HepG2 (cell line): ENCODE data around the gene SZRD1. TPM values are rescaled to one million over a fixed set of nuclear protein-coding genes. Genes with fewer than 3 reads are reported as not detected.

Experiments
- ARHGAP35 ChIP-seq: sonication (generic); formaldehyde crosslinking; IDR thresholded peaks from 2 replicates; pipeline ENCODE4 v1.9.0; 2022; ENCODE audit warnings: mild to moderate bottlenecking, inconsistent platforms, moderate library complexity, missing genetic modification reagents, borderline replicate concordance
- BCLAF1 ChIP-seq: fragments of 450-650 bp; IDR thresholded peaks from 2 replicates; pipeline ENCODE4 v1.6.1; 2017; ENCODE audit warnings: mild to moderate bottlenecking
- CBX1 ChIP-seq: IDR thresholded peaks from one replicate; pipeline ENCODE4 v1.6.1; 2016; ENCODE audit warnings: antibody characterized with exemption, low read depth
- CHCHD3 ChIP-seq: sonication (generic); formaldehyde crosslinking; IDR thresholded peaks from 2 replicates; pipeline ENCODE4 v1.8.0; 2022; ENCODE audit warnings: mild to moderate bottlenecking, missing genetic modification reagents, moderate library complexity
- MBNL3 ChIP-seq: fragments of 250-450 bp; sonication (Bioruptor Pico); conservative IDR thresholded peaks from 2 replicates; pipeline ENCODE4 v1.8.0; 2022; ENCODE audit warnings: mild to moderate bottlenecking, inconsistent platforms
- NPAS2 ChIP-seq: sonication (generic); formaldehyde crosslinking; IDR thresholded peaks from 2 replicates; pipeline ENCODE4 v1.8.0; 2022; ENCODE audit warnings: mild to moderate bottlenecking, missing genetic modification reagents, borderline replicate concordance
- NR2C2 ChIP-seq: sonication (generic); formaldehyde crosslinking; IDR thresholded peaks from 2 replicates; pipeline ENCODE4 v1.4.0; 2020; ENCODE audit warnings: missing genetic modification reagents, mild to moderate bottlenecking, moderate library complexity, borderline replicate concordance
- PRMT3 ChIP-seq: sonication (generic); formaldehyde crosslinking; IDR thresholded peaks from 2 replicates; pipeline ENCODE4 v1.8.1; 2022; ENCODE audit warnings: low read depth, mild to moderate bottlenecking, moderate library complexity, missing genetic modification reagents, borderline replicate concordance
- SOX6 ChIP-seq, 2 experiments: fragments of 450-650 bp in 1 of 2; sonication (generic) in 1 of 2; formaldehyde crosslinking in 1 of 2; IDR thresholded peaks; 2 replicates each; pipeline versions ENCODE4 v1.4.0 to v1.6.1; 2017 to 2020; ENCODE audit warnings: antibody characterized with exemption in 1 of 2, mild to moderate bottlenecking in 1 of 2, missing genetic modification reagents in 1 of 2
- SP2 ChIP-seq: sonication (generic); formaldehyde crosslinking; IDR thresholded peaks from 2 replicates; pipeline ENCODE4 v1.5.1; 2020; ENCODE audit warnings: mild to moderate bottlenecking, missing genetic modification reagents
- SP5 ChIP-seq: IDR thresholded peaks from 2 replicates; pipeline ENCODE4 v1.6.1; 2016; ENCODE audit warnings: low read depth, borderline replicate concordance
- TCF7L2 ChIP-seq: IDR thresholded peaks from 2 replicates; pipeline ENCODE4 v1.6.1; 2011; ENCODE audit warnings: mild to moderate bottlenecking, low read depth, low read length, moderate library complexity
- THAP11 ChIP-seq: IDR thresholded peaks from 2 replicates; pipeline ENCODE4 v1.6.1; 2016; ENCODE audit warnings: missing biosample characterization, missing genetic modification reagents
- THAP7 ChIP-seq: sonication (generic); formaldehyde crosslinking; IDR thresholded peaks from 2 replicates; pipeline ENCODE4 v1.8.1; 2023; ENCODE audit warnings: mild to moderate bottlenecking, missing genetic modification reagents
- ZBTB3 ChIP-seq: sonication (generic); formaldehyde crosslinking; IDR thresholded peaks from 2 replicates; pipeline ENCODE4 v1.4.0; 2020; ENCODE audit warnings: low read depth, mild to moderate bottlenecking, moderate library complexity, missing genetic modification reagents, borderline replicate concordance
- ZNF292 ChIP-seq: sonication (generic); formaldehyde crosslinking; IDR thresholded peaks from 2 replicates; pipeline ENCODE4 v1.8.1; 2022; ENCODE audit warnings: mild to moderate bottlenecking, low read depth, missing genetic modification reagents, borderline replicate concordance
- ZNF619 ChIP-seq: sonication (generic); formaldehyde crosslinking; IDR thresholded peaks from 2 replicates; pipeline ENCODE4 v1.4.0; 2020; ENCODE audit warnings: mild to moderate bottlenecking, missing genetic modification reagents
- polyA plus RNA-seq, 8 experiments: library from polyadenylated mRNA; depleted of rRNA in 3 of 8; stranded (reverse) in 7 of 8; unstranded in 1 of 8; fragments of >200 nt; fragmentation: Illumina TruSeq in 4 of 8; extraction: Trizol in 4 of 8; gene quantifications; 2 replicates each; pipeline versions ENCODE4 v1.2.1 to v1.2.3, GENCODE V29; 2011 to 2016; ENCODE audit warnings: low read depth in 4 of 8, missing spikeins in 1 of 8, mixed read lengths in 1 of 8; ENCODE audit not compliant: insufficient read depth in 1 of 8
- total RNA-seq, 5 experiments: library from RNA; depleted of rRNA; stranded (reverse); fragments of >200 nt; fragmentation: Illumina TruSeq; extraction: Trizol; gene quantifications; 2 replicates each; pipeline ENCODE4 v1.2.3, GENCODE V29; 2016; ENCODE audit warnings: low read depth in 1 of 5
- TF ChIP-seq, protein P1 (sequence below): sonication (generic); formaldehyde crosslinking; IDR thresholded peaks from 2 replicates; pipeline ENCODE4 v1.4.0; 2020; ENCODE audit warnings: missing genetic modification reagents
- TF ChIP-seq, protein P2 (sequence below): sonication (generic); formaldehyde crosslinking; IDR thresholded peaks from 2 replicates; pipeline ENCODE4 v1.9.0; 2021; ENCODE audit warnings: missing genetic modification reagents, mild to moderate bottlenecking, borderline replicate concordance
- TF ChIP-seq, protein P3 (sequence below): sonication (generic); formaldehyde crosslinking; IDR thresholded peaks from 2 replicates; pipeline ENCODE4 v1.8.1; 2023; ENCODE audit warnings: mild to moderate bottlenecking, missing genetic modification reagents

Gene SZRD1
- total and polyA plus RNA-seq, 2 of the 13 experiments (the other 11 are each of a cell fraction or from before 2014, with no cell fraction given), result 28.5 to 41.4 TPM

DNA sequence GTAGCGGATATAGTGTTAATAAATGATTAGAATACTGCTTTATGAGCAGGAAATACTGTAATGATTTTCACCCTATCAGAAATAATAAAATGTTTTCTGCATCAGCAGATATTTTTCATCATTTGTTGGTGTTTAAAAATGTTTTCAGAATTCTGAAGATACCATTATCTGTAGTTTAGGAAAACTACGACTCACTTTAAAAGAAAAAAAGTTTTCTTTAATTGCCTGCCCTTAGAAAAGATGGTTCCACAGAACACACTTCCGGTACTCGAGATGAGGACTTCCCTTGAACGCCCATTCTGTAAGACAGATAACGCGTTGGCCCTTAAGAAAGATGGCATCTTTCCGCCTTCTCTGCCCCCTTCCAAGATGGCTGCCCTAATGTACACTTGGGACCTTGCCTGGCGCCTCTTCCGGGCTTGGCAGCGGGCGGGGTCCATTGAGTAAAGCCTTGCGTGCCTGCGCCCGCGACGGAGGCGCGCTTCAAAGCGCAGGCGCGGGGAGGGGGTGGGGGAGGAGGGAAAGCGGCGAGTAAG is at the start of gene SZRD1 (continued):
- TF ChIP-seq NR2C2 (CRISPR knock-in tag) (peak; percentile 84), CHCHD3 (CRISPR knock-in tag) (no peak), PRMT3 (CRISPR knock-in tag) (no peak), THAP11 (peak; percentile 94), TCF7L2 (no peak), NPAS2 (CRISPR knock-in tag) (no peak), ZNF619 (no peak), ZNF292 (CRISPR knock-in tag) (no peak), MBNL3 (CRISPR knock-in tag) (no peak), SOX6 (IDR thresholded peaks at IDR 0.05) (no peak), SOX6 (CRISPR knock-in tag; IDR thresholded peaks at IDR 0.05) (peak; percentile 60), ZBTB3 (CRISPR knock-in tag) (no peak), SP5 (CRISPR knock-in tag) (peak; percentile 68; the same call in 1 of the 2 replicates), SP2 (CRISPR knock-in tag) (peak; percentile 28; the same call in 1 of the 2 replicates), CBX1 (peak; percentile 63), ARHGAP35 (CRISPR knock-in tag) (no peak), BCLAF1 (no peak), THAP7 (peak; percentile 92)
- TF ChIP-seq, protein P1, sequence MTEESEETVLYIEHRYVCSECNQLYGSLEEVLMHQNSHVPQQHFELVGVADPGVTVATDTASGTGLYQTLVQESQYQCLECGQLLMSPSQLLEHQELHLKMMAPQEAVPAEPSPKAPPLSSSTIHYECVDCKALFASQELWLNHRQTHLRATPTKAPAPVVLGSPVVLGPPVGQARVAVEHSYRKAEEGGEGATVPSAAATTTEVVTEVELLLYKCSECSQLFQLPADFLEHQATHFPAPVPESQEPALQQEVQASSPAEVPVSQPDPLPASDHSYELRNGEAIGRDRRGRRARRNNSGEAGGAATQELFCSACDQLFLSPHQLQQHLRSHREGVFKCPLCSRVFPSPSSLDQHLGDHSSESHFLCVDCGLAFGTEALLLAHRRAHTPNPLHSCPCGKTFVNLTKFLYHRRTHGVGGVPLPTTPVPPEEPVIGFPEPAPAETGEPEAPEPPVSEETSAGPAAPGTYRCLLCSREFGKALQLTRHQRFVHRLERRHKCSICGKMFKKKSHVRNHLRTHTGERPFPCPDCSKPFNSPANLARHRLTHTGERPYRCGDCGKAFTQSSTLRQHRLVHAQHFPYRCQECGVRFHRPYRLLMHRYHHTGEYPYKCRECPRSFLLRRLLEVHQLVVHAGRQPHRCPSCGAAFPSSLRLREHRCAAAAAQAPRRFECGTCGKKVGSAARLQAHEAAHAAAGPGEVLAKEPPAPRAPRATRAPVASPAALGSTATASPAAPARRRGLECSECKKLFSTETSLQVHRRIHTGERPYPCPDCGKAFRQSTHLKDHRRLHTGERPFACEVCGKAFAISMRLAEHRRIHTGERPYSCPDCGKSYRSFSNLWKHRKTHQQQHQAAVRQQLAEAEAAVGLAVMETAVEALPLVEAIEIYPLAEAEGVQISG (CRISPR knock-in tag), result peak; percentile 96
- TF ChIP-seq, protein P2, sequence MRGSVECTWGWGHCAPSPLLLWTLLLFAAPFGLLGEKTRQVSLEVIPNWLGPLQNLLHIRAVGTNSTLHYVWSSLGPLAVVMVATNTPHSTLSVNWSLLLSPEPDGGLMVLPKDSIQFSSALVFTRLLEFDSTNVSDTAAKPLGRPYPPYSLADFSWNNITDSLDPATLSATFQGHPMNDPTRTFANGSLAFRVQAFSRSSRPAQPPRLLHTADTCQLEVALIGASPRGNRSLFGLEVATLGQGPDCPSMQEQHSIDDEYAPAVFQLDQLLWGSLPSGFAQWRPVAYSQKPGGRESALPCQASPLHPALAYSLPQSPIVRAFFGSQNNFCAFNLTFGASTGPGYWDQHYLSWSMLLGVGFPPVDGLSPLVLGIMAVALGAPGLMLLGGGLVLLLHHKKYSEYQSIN (CRISPR knock-in tag), result no peak
- TF ChIP-seq, protein P3, sequence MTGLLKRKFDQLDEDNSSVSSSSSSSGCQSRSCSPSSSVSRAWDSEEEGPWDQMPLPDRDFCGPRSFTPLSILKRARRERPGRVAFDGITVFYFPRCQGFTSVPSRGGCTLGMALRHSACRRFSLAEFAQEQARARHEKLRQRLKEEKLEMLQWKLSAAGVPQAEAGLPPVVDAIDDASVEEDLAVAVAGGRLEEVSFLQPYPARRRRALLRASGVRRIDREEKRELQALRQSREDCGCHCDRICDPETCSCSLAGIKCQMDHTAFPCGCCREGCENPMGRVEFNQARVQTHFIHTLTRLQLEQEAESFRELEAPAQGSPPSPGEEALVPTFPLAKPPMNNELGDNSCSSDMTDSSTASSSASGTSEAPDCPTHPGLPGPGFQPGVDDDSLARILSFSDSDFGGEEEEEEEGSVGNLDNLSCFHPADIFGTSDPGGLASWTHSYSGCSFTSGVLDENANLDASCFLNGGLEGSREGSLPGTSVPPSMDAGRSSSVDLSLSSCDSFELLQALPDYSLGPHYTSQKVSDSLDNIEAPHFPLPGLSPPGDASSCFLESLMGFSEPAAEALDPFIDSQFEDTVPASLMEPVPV, result no peak
